ENCODE data around the gene BOK.

DNA sequence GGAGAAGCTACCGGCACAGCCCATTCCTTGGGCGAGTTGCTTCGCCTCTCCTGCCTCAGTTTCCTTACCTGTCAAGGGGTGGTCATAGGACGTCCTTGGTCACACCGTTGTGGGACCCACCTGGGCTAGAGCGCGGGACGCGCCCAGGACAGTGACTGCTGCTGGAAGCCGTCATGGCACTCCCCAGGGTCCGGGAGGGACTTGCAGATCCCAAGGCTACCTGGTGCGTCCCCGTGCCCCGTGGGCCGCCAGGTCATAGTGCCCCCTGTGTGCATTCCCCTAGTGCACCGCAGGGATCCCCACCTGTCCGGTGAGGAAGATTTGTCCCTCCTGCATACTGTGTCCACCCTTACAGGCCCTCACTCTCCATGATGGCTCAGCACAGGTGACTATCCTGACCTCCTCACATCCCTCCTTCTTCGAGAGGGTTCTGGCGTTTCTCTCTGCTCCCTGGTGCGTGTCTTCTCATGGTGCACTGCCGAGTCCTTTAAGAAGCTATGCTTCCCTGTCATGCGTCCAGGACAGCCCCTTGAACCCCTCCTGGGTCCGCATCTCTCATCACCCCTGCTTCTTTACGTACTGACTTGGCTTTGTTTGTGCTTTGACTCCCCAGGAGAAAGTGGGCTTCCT is 49.3 kb upstream of the BOK start:
- TF ChIP-seq, protein P1, sequence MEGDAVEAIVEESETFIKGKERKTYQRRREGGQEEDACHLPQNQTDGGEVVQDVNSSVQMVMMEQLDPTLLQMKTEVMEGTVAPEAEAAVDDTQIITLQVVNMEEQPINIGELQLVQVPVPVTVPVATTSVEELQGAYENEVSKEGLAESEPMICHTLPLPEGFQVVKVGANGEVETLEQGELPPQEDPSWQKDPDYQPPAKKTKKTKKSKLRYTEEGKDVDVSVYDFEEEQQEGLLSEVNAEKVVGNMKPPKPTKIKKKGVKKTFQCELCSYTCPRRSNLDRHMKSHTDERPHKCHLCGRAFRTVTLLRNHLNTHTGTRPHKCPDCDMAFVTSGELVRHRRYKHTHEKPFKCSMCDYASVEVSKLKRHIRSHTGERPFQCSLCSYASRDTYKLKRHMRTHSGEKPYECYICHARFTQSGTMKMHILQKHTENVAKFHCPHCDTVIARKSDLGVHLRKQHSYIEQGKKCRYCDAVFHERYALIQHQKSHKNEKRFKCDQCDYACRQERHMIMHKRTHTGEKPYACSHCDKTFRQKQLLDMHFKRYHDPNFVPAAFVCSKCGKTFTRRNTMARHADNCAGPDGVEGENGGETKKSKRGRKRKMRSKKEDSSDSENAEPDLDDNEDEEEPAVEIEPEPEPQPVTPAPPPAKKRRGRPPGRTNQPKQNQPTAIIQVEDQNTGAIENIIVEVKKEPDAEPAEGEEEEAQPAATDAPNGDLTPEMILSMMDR (IDR thresholded peaks at IDR 0.05; ENCODE audit: poor library complexity, severe bottlenecking): no peak
- TF ChIP-seq EP300 (conservative IDR thresholded peaks at IDR 0.05; ENCODE audit: poor library complexity, severe bottlenecking): no peak
- TF ChIP-seq EZH2 (IDR thresholded peaks at IDR 0.05; ENCODE audit: borderline replicate concordance, insufficient read depth, low read length, poor library complexity, severe bottlenecking): no peak
- no peak for TF ChIP-seq POLR2AphosphoS5 (IDR thresholded peaks at IDR 0.05)
- TF ChIP-seq RAD21 (conservative IDR thresholded peaks at IDR 0.05): no peak
- TF ChIP-seq, protein P2, sequence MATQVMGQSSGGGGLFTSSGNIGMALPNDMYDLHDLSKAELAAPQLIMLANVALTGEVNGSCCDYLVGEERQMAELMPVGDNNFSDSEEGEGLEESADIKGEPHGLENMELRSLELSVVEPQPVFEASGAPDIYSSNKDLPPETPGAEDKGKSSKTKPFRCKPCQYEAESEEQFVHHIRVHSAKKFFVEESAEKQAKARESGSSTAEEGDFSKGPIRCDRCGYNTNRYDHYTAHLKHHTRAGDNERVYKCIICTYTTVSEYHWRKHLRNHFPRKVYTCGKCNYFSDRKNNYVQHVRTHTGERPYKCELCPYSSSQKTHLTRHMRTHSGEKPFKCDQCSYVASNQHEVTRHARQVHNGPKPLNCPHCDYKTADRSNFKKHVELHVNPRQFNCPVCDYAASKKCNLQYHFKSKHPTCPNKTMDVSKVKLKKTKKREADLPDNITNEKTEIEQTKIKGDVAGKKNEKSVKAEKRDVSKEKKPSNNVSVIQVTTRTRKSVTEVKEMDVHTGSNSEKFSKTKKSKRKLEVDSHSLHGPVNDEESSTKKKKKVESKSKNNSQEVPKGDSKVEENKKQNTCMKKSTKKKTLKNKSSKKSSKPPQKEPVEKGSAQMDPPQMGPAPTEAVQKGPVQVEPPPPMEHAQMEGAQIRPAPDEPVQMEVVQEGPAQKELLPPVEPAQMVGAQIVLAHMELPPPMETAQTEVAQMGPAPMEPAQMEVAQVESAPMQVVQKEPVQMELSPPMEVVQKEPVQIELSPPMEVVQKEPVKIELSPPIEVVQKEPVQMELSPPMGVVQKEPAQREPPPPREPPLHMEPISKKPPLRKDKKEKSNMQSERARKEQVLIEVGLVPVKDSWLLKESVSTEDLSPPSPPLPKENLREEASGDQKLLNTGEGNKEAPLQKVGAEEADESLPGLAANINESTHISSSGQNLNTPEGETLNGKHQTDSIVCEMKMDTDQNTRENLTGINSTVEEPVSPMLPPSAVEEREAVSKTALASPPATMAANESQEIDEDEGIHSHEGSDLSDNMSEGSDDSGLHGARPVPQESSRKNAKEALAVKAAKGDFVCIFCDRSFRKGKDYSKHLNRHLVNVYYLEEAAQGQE (IDR thresholded peaks at IDR 0.05; ENCODE audit: borderline replicate concordance): no peak
- TF ChIP-seq MXI1 (conservative IDR thresholded peaks at IDR 0.05; ENCODE audit: poor library complexity, severe bottlenecking): no peak
- TF ChIP-seq SMC3 (conservative IDR thresholded peaks at IDR 0.05; ENCODE audit: poor library complexity): no peak
- TF ChIP-seq TAF1 (IDR thresholded peaks at IDR 0.05; ENCODE audit: low read depth): no peak

All from neural cell (in vitro differentiated cells).